ENCODE measurements around the gene IARS2.

GRCh38 chr1:220094016-220094911 is at the start of gene IARS2:
- TF ChIP-seq BHLHE40 (IDR thresholded peaks at IDR 0.05; ENCODE audit: borderline replicate concordance): no peak
- no peak for TF ChIP-seq SP1 (IDR thresholded peaks at IDR 0.05)
- TF ChIP-seq FOXA1 (IDR thresholded peaks at IDR 0.05): no peak
